PC-3 (cell line): ENCODE measurements around the gene NDOR1. TPM values are rescaled to one million over a fixed set of nuclear protein-coding genes. Genes with fewer than 3 reads are reported as not detected.

Source experiments
- ATAC-seq: fragments of 200-7000 bp; cut with Tn5 transposase; 2 replicates; pipeline ENCODE4 v1.9.1; 2020; ENCODE audit warnings: mild to moderate bottlenecking, moderate library complexity
- BruUV-seq: library from RNA; stranded (reverse); fragments of 400-500 nt; replicated peaks from 2 replicates; lab custom pipeline; 2021; lab: Mats Ljungman, UMichigan
- CTCF ChIA-PET: fragments of 300-600 bp; sonication (Branson Sonifier 250); formaldehyde crosslinking; loops from one replicate; lab custom pipeline; 2022; ENCODE audit warnings: antibody characterized with exemption; lab: Charles Lee
- POLR2A ChIA-PET: fragments of 300-600 bp; sonication (Branson Sonifier 250); formaldehyde crosslinking; loops from one replicate; lab custom pipeline; 2022; ENCODE audit warnings: antibody characterized with exemption; ENCODE audit not compliant: unreplicated experiment; lab: Charles Lee
- DNase-seq: peaks from one replicate; pipeline ENCODE4 v3.0.0-alpha.2; 2015
- H2AFZ ChIP-seq: fragments of 300-600 bp; sonication (generic); 2 replicates; pipeline ENCODE4 v1.6.0; 2016; ENCODE audit warnings: antibody characterized with exemption, low read length
- H3F3A ChIP-seq: fragments of 300-600 bp; sonication (generic); one replicate; pipeline ENCODE4 v1.6.0; 2017; ENCODE audit warnings: antibody characterized with exemption, low read length, control low read depth, mild to moderate bottlenecking; ENCODE audit not compliant: unreplicated experiment
- H3K27ac ChIP-seq: fragments of 300-600 bp; sonication (generic); 2 replicates; pipeline ENCODE4 v1.5.1; 2016; ENCODE audit warnings: mild to moderate bottlenecking, low read length
- H3K27me3 ChIP-seq: fragments of 300-600 bp; sonication (generic); 2 replicates; pipeline ENCODE4 v1.6.1; 2016; ENCODE audit warnings: low read length, mixed read lengths
- H3K36me3 ChIP-seq: fragments of 300-600 bp; sonication (generic); 2 replicates; pipeline ENCODE4 v1.6.1; 2016; ENCODE audit warnings: low read depth, mixed run types, low read length, mixed read lengths
- H3K4me1 ChIP-seq: fragments of 300-600 bp; sonication (generic); 2 replicates; pipeline ENCODE4 v1.5.1; 2016; ENCODE audit warnings: low read length; ENCODE audit not compliant: insufficient read depth
- H3K4me2 ChIP-seq: fragments of 300-600 bp; sonication (generic); 2 replicates; pipeline ENCODE4 v1.6.0; 2016; ENCODE audit warnings: low read length
- H3K4me3 ChIP-seq: fragments of 300-600 bp; sonication (generic); 2 replicates; pipeline ENCODE4 v1.5.1; 2016; ENCODE audit warnings: mild to moderate bottlenecking, low read length, mixed read lengths
- H3K79me2 ChIP-seq: fragments of 300-600 bp; sonication (generic); 2 replicates; pipeline ENCODE4 v1.6.1; 2017; ENCODE audit warnings: low read length, mixed read lengths
- H3K9ac ChIP-seq: fragments of 300-600 bp; sonication (generic); 2 replicates; pipeline ENCODE4 v1.6.0; 2016; ENCODE audit warnings: mild to moderate bottlenecking, low read length
- H3K9me2 ChIP-seq: fragments of 300-600 bp; sonication (generic); replicated peaks from 2 replicates; pipeline ENCODE4 v1.6.1; 2016; ENCODE audit warnings: mixed run types, low read length, mixed read lengths
- H3K9me3 ChIP-seq: fragments of 300-600 bp; sonication (generic); 2 replicates; pipeline ENCODE4 v1.6.1; 2016; ENCODE audit warnings: low read length, mixed read lengths
- H4K20me1 ChIP-seq: fragments of 300-600 bp; sonication (generic); 2 replicates; pipeline ENCODE4 v1.6.1; 2016; ENCODE audit warnings: low read length, mixed read lengths
- EZH2 ChIP-seq: fragments of 300-600 bp; sonication (generic); IDR thresholded peaks from one replicate; pipeline ENCODE4 v1.6.1; 2017; ENCODE audit warnings: antibody characterized with exemption, mild to moderate bottlenecking, low read length; ENCODE audit not compliant: unreplicated experiment
- EZH2phosphoT487 ChIP-seq: fragments of 300-600 bp; sonication (generic); IDR thresholded peaks from 2 replicates; pipeline ENCODE4 v1.6.1; 2018; ENCODE audit warnings: mild to moderate bottlenecking, antibody characterized with exemption, low read length, borderline replicate concordance
- intact Hi-C: fragments of 100-400 bp; cut with micrococcal nuclease; formaldehyde crosslinking; loops from 2 replicates; pipeline ENCODE4 v1.9.0; 2023
- total RNA-seq: library from RNA; depleted of rRNA; stranded (reverse); fragments of >200 nt; gene quantifications from 2 replicates; pipeline ENCODE4 v1.2.3, GENCODE V29; 2014
- TF ChIP-seq, protein P1 (sequence below): fragments of 300-600 bp; sonication (generic); conservative IDR thresholded peaks from 2 replicates; pipeline ENCODE4 v1.5.1; 2017; ENCODE audit warnings: antibody characterized with exemption, low read depth, mild to moderate bottlenecking, low read length

The NDOR1 gene
- total RNA-seq, 1 experiment from 2014 or later = 25.7 TPM

GRCh38 chr9:137251490-137252268 is 46.2 kb downstream of the NDOR1 start:
- peaks cover 14% of the 10 kb centered on the region for H3K79me2 ChIP-seq
- ChIA-PET POLR2A (no interaction called here), CTCF (no interaction called here)
- H4K20me1 ChIP-seq = no peaks in the 10 kb centered on the region
- H3K27ac ChIP-seq = no peak overlapping the region
- H3F3A ChIP-seq = no peaks in the 10 kb centered on the region
- peaks cover 12% of the 10 kb centered on the region; the same call in 1 of the 2 replicates for H3K4me1 ChIP-seq
- no peak overlapping the region for H3K9ac ChIP-seq
- no peak for DNase-seq
- H3K4me3 ChIP-seq = no peak overlapping the region
- H3K36me3 ChIP-seq = no peaks in the 10 kb centered on the region
- BruUV-seq = no TSS peak
- no peak overlapping the region for H3K4me2 ChIP-seq
- H2AFZ ChIP-seq = no peak overlapping the region
- ATAC-seq = no peak
- no peaks in the 10 kb centered on the region for H3K27me3 ChIP-seq
- no peaks in the 10 kb centered on the region for H3K9me3 ChIP-seq
- H3K9me2 ChIP-seq = no peaks in the 10 kb centered on the region
- intact Hi-C loops = no loop called here
- TF ChIP-seq, protein P1, sequence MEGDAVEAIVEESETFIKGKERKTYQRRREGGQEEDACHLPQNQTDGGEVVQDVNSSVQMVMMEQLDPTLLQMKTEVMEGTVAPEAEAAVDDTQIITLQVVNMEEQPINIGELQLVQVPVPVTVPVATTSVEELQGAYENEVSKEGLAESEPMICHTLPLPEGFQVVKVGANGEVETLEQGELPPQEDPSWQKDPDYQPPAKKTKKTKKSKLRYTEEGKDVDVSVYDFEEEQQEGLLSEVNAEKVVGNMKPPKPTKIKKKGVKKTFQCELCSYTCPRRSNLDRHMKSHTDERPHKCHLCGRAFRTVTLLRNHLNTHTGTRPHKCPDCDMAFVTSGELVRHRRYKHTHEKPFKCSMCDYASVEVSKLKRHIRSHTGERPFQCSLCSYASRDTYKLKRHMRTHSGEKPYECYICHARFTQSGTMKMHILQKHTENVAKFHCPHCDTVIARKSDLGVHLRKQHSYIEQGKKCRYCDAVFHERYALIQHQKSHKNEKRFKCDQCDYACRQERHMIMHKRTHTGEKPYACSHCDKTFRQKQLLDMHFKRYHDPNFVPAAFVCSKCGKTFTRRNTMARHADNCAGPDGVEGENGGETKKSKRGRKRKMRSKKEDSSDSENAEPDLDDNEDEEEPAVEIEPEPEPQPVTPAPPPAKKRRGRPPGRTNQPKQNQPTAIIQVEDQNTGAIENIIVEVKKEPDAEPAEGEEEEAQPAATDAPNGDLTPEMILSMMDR = no peak
- no peak for TF ChIP-seq EZH2
- no peak for TF ChIP-seq EZH2phosphoT487

GRCh38 chr9:137252555-137253506 is 47.3 kb downstream of the NDOR1 start:
- POLR2A ChIA-PET = no interaction called here

More at GRCh38 chr9:137252555-137253506, 47.3 kb downstream of the NDOR1 start:
- no peak overlapping the region for H3K27ac ChIP-seq
- intact Hi-C loops = no loop called here
- no peak for TF ChIP-seq EZH2
- TF ChIP-seq EZH2phosphoT487 = no peak
- TF ChIP-seq, protein P1 = no peak
- H3K9ac ChIP-seq = no peak overlapping the region
- no peak for ATAC-seq
- no peak overlapping the region for H3K4me2 ChIP-seq
- DNase-seq = no peak
- H3K9me2 ChIP-seq = no peaks in the 10 kb centered on the region
- H3F3A ChIP-seq = no peaks in the 10 kb centered on the region
- H2AFZ ChIP-seq = no peak overlapping the region
- H3K27me3 ChIP-seq = no peaks in the 10 kb centered on the region
- CTCF ChIA-PET = no interaction called here
- no peaks in the 10 kb centered on the region for H3K36me3 ChIP-seq
- H4K20me1 ChIP-seq = no peaks in the 10 kb centered on the region
- H3K4me1 ChIP-seq = peaks cover 15% of the 10 kb centered on the region; the same call in 1 of the 2 replicates
- no peaks in the 10 kb centered on the region for H3K9me3 ChIP-seq
- no peak overlapping the region for H3K4me3 ChIP-seq
- peaks cover 18% of the 10 kb centered on the region for H3K79me2 ChIP-seq
- BruUV-seq = no TSS peak
